HFF-Myc (cell line): ENCODE results near the gene RYR2.

ENCODE experiments used
- DNase-seq: peaks from one replicate; pipeline ENCODE4 v3.0.0-alpha.2; 2011; ENCODE audit warnings: low read depth; ENCODE audit errors: extremely low read depth
- H3K4me3 ChIP-seq: replicated peaks from 2 replicates; pipeline ENCODE4 v1.5.1; 2011; ENCODE audit warnings: low read depth, mild to moderate bottlenecking, control low read depth, low read length
- TF ChIP-seq, protein P1 (sequence below): IDR thresholded peaks from 2 replicates; pipeline ENCODE4 v1.5.1; 2012; ENCODE audit warnings: mild to moderate bottlenecking, low read depth, low read length, control low read depth; ENCODE audit errors: missing control alignments

The RYR2 gene

DNA sequence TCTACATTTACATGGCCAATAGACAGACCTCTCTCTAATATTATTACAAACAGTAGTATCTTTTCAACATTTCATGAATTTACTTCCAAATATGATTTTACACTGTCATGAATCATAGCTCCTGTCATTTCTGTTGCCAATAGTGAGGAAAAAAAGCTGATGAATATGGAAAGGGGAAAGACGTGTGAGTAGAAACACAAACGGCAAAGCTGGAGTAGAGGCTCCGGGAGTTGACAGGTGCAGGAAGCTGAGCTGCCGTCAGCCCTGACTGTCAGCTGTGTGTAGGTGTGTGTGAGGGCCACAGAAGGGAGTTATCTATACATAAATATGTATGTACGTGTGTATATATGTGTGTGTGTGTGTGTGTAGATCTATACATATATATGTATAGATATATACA lies 431.9 kb downstream of the RYR2 start:
- no peak for DNase-seq
- TF ChIP-seq, protein P1, sequence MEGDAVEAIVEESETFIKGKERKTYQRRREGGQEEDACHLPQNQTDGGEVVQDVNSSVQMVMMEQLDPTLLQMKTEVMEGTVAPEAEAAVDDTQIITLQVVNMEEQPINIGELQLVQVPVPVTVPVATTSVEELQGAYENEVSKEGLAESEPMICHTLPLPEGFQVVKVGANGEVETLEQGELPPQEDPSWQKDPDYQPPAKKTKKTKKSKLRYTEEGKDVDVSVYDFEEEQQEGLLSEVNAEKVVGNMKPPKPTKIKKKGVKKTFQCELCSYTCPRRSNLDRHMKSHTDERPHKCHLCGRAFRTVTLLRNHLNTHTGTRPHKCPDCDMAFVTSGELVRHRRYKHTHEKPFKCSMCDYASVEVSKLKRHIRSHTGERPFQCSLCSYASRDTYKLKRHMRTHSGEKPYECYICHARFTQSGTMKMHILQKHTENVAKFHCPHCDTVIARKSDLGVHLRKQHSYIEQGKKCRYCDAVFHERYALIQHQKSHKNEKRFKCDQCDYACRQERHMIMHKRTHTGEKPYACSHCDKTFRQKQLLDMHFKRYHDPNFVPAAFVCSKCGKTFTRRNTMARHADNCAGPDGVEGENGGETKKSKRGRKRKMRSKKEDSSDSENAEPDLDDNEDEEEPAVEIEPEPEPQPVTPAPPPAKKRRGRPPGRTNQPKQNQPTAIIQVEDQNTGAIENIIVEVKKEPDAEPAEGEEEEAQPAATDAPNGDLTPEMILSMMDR: no peak
- no peak overlapping the region for H3K4me3 ChIP-seq

- TF ChIP-seq, protein P1: no peak
- DNase-seq: no peak
- no peak overlapping the region for H3K4me3 ChIP-seq
Observed at GRCh38 chr1:237478082-237478481, 436.1 kb downstream of the RYR2 start.

GRCh38 chr1:237478842-237479241 lies 436.9 kb downstream of the RYR2 start:
- no peak overlapping the region for H3K4me3 ChIP-seq
- no peak for DNase-seq
- TF ChIP-seq, protein P1: no peak

- no peak for DNase-seq
- TF ChIP-seq, protein P1: no peak
Observed at GRCh38 chr1:237482777-237483176, 440.8 kb downstream of the RYR2 start.

GRCh38 chr1:237492359-237492758 lies 450.4 kb downstream of the RYR2 start:
- no peak for DNase-seq

More at GRCh38 chr1:237482777-237483176, 440.8 kb downstream of the RYR2 start:
- no peak overlapping the region for H3K4me3 ChIP-seq

GRCh38 chr1:237500566-237500965 lies 458.6 kb downstream of the RYR2 start:
- TF ChIP-seq, protein P1: no peak
- no peak for DNase-seq
- H3K4me3 ChIP-seq: no peak overlapping the region

More at GRCh38 chr1:237492359-237492758, 450.4 kb downstream of the RYR2 start:
- TF ChIP-seq, protein P1: no peak
- H3K4me3 ChIP-seq: no peak overlapping the region

GRCh38 chr1:237503292-237503691 lies 461.3 kb downstream of the RYR2 start:
- TF ChIP-seq, protein P1: no peak
- H3K4me3 ChIP-seq: no peak overlapping the region

More at GRCh38 chr1:237503292-237503691, 461.3 kb downstream of the RYR2 start:
- DNase-seq: no peak
